Gastrocnemius medialis (tissue), 4 donors: ENCODE data around the gene CHKA. TPM values are rescaled to one million over a fixed set of nuclear protein-coding genes. Genes with fewer than 3 reads are reported as not detected.

Source experiments
- ATAC-seq, 2 donors: fragments of 150-250 bp; one replicate each; pipeline ENCODE4 v1.9.1; 2016
- DNase-seq, 2 donors: peaks; one replicate each; pipeline ENCODE4 v3.0.0-alpha.2; 2019
- H3K27ac ChIP-seq, 4 donors: fragments of 200-600 bp; sonication (generic); 1 replicate in 1 of 4; 2 replicates in 3 of 4; pipeline ENCODE4 v1.5.1; 2016 to 2018; ENCODE audit warnings: mild to moderate bottlenecking in 2 of 4, moderate library complexity in 1 of 4
- H3K27me3 ChIP-seq, 3 donors: fragments of 200-600 bp; sonication (generic) in 2 of 3; 1 replicate in 1 of 3; 2 replicates in 2 of 3; pipeline versions ENCODE4 v1.5.1 to v1.6.0; 2016 to 2019; ENCODE audit warnings: mild to moderate bottlenecking in 1 of 3, moderate library complexity in 1 of 3
- H3K36me3 ChIP-seq, 2 donors: fragments of 200-600 bp; sonication (generic) in 1 of 2; one replicate each; pipeline ENCODE4 v1.5.1; 2017 to 2018
- H3K4me1 ChIP-seq, 2 donors: fragments of 200-600 bp; sonication (generic) in 1 of 2; one replicate each; pipeline ENCODE4 v1.5.1; 2016 to 2017; ENCODE audit warnings: mild to moderate bottlenecking in 2 of 2
- H3K4me3 ChIP-seq, 4 donors: fragments of 200-600 bp; sonication (generic) in 3 of 4; 1 replicate in 1 of 4; 2 replicates in 3 of 4; pipeline ENCODE4 v1.5.1; 2016 to 2019; ENCODE audit warnings: mild to moderate bottlenecking in 2 of 4
- H3K9me3 ChIP-seq, 3 donors: fragments of 200-600 bp; sonication (generic) in 2 of 3; 1 replicate in 1 of 3; 2 replicates in 2 of 3; pipeline ENCODE4 v1.5.1; 2016 to 2019
- CTCF ChIP-seq, 5 experiments: fragments of 450-650 bp in 3 of 5; fragments of 200-600 bp in 2 of 5; sonication (generic) in 2 of 5; IDR thresholded peaks in 4 of 5; conservative IDR thresholded peaks in 1 of 5; 1 replicate in 4 of 5; 2 replicates in 1 of 5; pipeline ENCODE4 v1.5.1; 2016 to 2019; ENCODE audit warnings: antibody characterized with exemption in 5 of 5, mild to moderate bottlenecking in 3 of 5, moderate library complexity in 3 of 5
- POLR2A ChIP-seq, 2 donors: fragments of 450-650 bp; IDR thresholded peaks; one replicate each; pipeline ENCODE4 v1.6.1; 2017; ENCODE audit warnings: antibody characterized with exemption in 2 of 2, mild to moderate bottlenecking in 2 of 2, moderate library complexity in 2 of 2
- in situ Hi-C, 4 donors: fragments of 200-750 bp; cut with MboI; loops; one replicate each; pipeline versions ENCODE4 v1.15.0 to v1.8.0; 2017; ENCODE audit warnings: low sequenced_read_pairs in 4 of 4
- intact Hi-C: fragments of 100-400 bp; cut with DNase I; formaldehyde crosslinking; loops from one replicate; pipeline ENCODE4 v1.15.1; 2023; ENCODE audit warnings: low total_unique reads
- total RNA-seq, 4 donors: library from RNA; depleted of rRNA; stranded (reverse); fragments of >200 nt; gene quantifications; one replicate each; pipeline versions ENCODE4 v1.1.0 to v1.2.3, GENCODE V29; 2016

The CHKA gene
- total RNA-seq, 4 donors from 2014 or later, result 7.3 to 20.9 (median 12.3) TPM

DNA sequence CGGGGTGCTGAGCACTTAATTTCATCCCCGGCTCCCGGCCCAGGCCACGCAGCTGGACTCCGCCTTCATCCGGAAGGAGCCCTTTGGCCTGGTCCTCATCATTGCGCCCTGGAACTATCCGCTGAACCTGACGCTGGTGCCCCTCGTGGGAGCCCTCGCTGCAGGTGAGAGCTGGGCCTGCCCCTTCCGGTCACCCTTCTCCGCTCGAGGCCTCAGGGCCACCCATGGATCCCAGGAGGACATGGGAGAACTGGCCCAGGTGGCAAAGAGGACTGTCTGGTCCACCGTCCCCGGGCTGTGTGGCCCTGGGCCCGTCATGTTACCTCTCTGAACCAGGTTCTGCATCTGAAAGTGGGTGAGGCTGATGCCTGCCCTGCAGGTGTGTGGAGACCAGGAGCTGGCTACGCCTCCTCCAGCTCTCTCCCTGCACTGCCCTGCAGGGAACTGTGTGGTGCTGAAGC is 102.4 kb downstream of the CHKA start:
- DNase-seq (no peak), ATAC-seq (no peak)
- in situ Hi-C loops, result no loop called here
- H3K4me3 ChIP-seq, result no peak overlapping the region
- H3K27me3 ChIP-seq, result no peaks in the 10 kb centered on the region
- H3K36me3 ChIP-seq, result no peaks in the 10 kb centered on the region
- H3K27ac ChIP-seq, result no peak overlapping the region
- no peak for TF ChIP-seq CTCF (IDR thresholded peaks at IDR 0.05 in 4 of 5, conservative IDR thresholded peaks at IDR 0.05 in 1 of 5)
- TF ChIP-seq POLR2A (IDR thresholded peaks at IDR 0.05), result no peak
- no peaks in the 10 kb centered on the region for H3K9me3 ChIP-seq
- H3K4me1 ChIP-seq, result no peaks in the 10 kb centered on the region
- intact Hi-C loops, result no loop called here

GRCh38 chr11:68017980-68018729 is 103.0 kb downstream of the CHKA start:
- DNase-seq (no peak), ATAC-seq (no peak)
- Histone ChIP-seq H3K9me3 (no peaks in the 10 kb centered on the region), H3K4me3 (no peak overlapping the region), H3K4me1 (no peaks in the 10 kb centered on the region), H3K36me3 (no peaks in the 10 kb centered on the region), H3K27ac (no peak overlapping the region), H3K27me3 (no peaks in the 10 kb centered on the region)
- in situ Hi-C loops, result no loop called here
- no peak for TF ChIP-seq POLR2A (IDR thresholded peaks at IDR 0.05)
- TF ChIP-seq CTCF (IDR thresholded peaks at IDR 0.05 in 4 of 5, conservative IDR thresholded peaks at IDR 0.05 in 1 of 5), result no peak
- intact Hi-C loops, result no loop called here

- intact Hi-C loops, result no loop called here
- TF ChIP-seq POLR2A (IDR thresholded peaks at IDR 0.05), result no peak
- no peak for TF ChIP-seq CTCF (IDR thresholded peaks at IDR 0.05 in 4 of 5, conservative IDR thresholded peaks at IDR 0.05 in 1 of 5)
- no peaks in the 10 kb centered on the region for H3K27me3 ChIP-seq
- H3K4me1 ChIP-seq, result no peaks in the 10 kb centered on the region
- in situ Hi-C loops, result no loop called here
- H3K36me3 ChIP-seq, result no peaks in the 10 kb centered on the region
- DNase-seq (no peak), ATAC-seq (no peak)
- no peak overlapping the region for H3K4me3 ChIP-seq
- H3K9me3 ChIP-seq, result no peaks in the 10 kb centered on the region
- no peak overlapping the region for H3K27ac ChIP-seq
Measured at GRCh38 chr11:68016904-68017817, 104.0 kb downstream of the CHKA start.

GRCh38 chr11:68016161-68016903 is 104.9 kb downstream of the CHKA start:
- TF ChIP-seq POLR2A (IDR thresholded peaks at IDR 0.05) (no peak), CTCF (IDR thresholded peaks at IDR 0.05 in 4 of 5, conservative IDR thresholded peaks at IDR 0.05 in 1 of 5) (no peak)
- Histone ChIP-seq H3K27me3 (no peaks in the 10 kb centered on the region), H3K36me3 (no peaks in the 10 kb centered on the region), H3K4me3 (no peak overlapping the region), H3K27ac (no peak overlapping the region), H3K9me3 (no peaks in the 10 kb centered on the region), H3K4me1 (peaks cover 0 to under 1% of the 10 kb centered on the region in 2 donors)
- no peak for ATAC-seq
- no peak for DNase-seq
- intact Hi-C loops, result no loop called here
- in situ Hi-C loops, result no loop called here
